ENCODE results near the gene TYW1B.
"Not testable (repeated sequence)": the region's sequence is repeated elsewhere in the genome, so short reads cannot be mapped to it uniquely, and the experiment has no call there.

TYW1B gene

DNA sequence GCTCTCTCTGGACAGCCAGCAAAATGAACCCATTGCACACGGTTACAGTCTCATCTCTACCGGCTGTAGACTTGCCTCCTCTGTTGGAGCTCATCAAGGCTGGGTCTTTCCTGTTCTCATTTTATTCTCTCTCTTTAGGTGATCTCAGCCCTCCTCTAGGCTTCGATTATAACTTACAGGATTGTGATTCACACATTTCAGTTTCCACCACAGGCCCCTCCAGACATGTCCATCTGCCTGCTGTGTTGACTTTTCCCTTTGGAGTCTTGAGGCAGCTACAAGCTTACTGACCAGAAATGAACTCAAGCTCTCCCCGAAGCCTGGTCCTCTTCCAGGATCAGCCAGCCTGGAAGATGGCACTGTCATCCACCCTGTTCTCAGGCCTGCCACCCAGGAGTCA lies 268.5 kb downstream of the TYW1B start:
- not testable (repeated sequence) for DNase-seq (ENCODE audit: low read depth in 2 of 2)

DNA sequence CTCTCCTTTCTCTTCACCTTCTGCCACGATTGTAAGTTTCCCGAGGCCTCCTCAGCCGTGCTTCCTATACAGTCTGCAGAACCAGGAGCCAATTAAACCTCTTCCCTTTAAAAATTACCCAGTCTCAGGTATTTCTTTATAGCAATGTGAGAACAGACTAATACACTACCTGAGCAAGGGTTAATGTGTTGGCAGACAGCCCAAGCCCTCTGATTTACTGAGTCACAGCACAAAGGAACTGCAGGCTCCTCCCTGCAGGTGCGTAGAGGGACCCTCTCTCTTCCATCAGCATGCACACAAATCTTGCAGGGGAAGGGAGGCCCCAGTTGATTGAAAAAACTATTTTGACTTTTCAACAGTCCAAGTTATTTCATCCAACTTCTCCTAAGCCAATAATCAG lies 271.3 kb downstream of the TYW1B start:
- DNase-seq (ENCODE audit: low read depth in 2 of 2): not testable (repeated sequence)

DNA sequence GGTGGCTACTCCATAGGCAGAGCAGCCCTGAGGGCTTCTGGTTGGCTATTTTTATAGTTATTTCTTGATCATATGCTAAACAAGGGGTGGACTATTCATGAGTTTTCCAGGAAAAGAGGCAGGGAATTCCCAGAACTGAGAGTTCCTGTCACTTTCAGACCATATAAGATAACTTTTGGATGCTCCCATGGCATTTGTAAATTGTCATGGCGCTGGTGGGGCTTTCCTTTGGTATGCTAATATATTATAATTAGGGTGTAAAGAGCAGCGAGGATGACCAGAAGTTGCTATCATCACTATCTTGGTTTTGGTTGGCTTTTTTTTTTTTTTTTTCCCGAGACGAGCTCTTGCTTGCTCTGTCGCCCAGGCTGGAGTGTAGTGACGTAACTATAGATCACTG lies 272.8 kb downstream of the TYW1B start:
- DNase-seq (ENCODE audit: low read depth in 2 of 2): not testable (repeated sequence)

DNA sequence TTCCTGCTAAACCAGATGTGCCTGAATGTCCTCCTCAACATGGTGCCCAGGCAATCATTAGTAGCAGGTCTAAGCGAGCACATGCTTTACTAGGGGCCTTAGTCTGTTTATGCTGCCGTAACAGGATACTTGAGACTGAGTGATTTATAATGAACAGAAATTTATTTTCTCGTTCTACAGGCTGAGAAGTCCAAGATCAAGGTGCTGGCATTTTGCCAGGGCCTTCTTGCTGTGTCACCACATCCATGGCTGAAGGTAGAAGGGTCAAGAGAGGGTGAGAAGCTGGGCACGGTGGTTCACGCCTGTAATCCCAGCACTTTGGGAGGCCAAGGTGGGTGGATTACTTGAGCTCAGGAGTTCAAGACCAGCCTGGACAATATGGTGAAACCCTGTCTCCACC lies 273.6 kb downstream of the TYW1B start:
- DNase-seq (ENCODE audit: low read depth in 2 of 2): not testable (repeated sequence)

DNA sequence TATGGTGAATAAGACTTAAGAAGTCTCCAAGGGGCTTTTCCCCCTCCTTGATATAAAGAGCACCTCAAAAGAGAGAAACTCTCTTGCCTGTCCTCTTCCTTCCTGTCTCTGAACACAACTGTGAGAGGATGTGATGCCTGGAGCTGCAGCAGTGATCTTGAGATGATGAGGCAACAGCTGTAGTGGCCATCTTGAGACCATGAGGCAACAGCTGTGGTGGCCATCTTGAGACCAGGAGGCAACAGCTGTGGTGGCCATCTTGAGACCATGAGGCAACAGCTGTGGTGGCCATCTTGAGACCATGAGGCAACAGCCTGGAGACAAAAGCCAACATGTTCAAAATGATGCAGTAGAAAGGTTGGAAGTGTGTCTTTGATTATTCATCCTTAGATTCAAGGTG lies 277.5 kb downstream of the TYW1B start:
- not testable (repeated sequence) for DNase-seq (ENCODE audit: low read depth in 2 of 2)

DNA sequence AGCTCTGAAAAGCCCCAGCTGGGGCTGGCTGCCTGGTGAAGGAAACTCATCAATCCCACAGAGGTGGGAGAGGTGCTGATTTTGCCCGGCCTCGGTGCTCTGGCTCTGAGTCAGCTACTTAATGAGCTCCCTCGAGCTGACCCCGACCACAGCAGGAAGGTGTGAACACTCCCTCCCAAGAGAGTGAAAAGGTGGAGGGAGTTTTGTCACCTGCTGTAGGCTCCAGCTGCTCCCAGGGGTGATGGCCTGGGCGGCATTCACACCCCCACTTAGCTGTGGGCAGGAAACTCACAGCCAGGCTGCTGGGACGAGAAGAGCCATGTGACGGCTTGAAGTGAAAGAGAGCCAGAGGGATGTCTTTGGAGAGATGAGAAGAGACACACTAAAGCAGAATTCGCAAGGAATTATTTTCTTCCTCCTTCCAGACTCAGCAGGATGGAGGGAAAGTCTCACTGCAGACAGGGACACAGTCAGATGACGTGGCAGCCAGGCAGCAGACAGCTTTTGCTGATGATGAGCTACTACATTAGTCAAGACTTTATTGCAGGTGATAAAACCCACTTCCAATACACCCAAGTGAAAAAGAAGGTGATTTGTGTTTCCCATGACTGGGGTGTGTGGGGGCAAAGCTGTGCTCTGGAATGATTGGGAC lies 281.3 kb downstream of the TYW1B start:
- not testable (repeated sequence) for DNase-seq (ENCODE audit: low read depth in 2 of 2)

DNA sequence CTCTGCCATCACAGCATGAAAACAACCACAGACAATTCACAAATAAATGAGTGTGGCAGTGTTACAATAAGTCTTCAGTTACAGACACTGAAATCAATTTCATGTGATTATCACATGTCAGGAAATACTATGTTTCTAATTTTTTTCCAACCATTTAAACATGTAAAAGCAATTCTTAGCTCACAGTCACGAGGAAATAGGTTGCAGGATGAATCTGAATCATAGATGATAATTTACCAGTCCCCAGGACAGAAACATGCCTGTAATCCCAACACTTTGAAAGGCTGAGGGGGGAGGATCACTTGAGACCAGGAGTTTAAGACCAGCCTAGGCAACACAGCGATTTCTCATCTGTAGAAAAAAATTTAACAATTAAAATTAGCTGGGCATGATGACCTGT lies 283.5 kb downstream of the TYW1B start:
- not testable (repeated sequence) for DNase-seq (ENCODE audit: low read depth in 2 of 2)

DNA sequence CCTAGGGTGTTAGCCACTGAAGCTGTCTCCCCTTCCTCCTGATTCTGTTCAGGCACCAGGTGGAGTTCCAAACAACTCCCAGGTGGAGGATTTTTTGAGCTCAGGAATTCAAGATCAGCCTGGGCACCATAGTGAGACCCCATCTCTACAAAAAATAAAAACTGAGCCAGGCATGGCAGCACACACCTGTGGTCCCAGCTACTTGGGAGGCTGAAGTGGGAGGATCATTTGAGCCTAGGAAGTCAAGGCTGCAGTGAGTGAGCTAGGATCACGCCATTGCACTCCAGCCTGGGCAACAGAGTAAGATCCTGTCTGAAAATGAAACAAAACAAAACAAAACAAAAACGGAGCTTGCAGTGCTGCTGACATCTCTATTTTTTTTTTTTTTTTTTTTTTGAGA lies 287.1 kb downstream of the TYW1B start:
- no peak for DNase-seq (ENCODE audit: low read depth in 2 of 2)

DNA sequence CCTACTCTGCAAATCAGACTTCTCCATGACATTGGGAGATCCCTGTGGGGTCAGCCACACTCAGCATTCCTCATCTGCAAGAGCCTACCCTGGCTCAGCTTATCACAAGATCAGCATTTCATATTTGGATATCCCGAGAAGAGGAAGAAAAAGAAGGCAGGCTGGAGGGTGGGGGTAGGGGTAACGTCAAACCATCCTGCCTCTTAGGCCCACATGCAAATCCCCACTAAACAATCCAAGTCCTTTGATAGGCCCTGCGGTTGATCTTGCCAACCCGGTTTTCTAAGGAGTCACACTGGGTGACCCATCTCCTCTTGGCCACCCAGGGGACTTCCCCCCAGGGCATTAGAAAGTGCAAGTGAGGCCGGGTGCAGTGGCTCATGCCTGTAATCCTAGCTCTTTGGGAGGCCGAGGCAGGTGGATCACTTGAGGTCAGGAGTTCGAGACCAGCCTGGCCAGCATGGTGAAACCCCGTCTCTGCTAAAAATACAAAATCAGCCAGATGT lies 287.8 kb downstream of the TYW1B start:
- DNase-seq (ENCODE audit: low read depth in 2 of 2): no peak

DNA sequence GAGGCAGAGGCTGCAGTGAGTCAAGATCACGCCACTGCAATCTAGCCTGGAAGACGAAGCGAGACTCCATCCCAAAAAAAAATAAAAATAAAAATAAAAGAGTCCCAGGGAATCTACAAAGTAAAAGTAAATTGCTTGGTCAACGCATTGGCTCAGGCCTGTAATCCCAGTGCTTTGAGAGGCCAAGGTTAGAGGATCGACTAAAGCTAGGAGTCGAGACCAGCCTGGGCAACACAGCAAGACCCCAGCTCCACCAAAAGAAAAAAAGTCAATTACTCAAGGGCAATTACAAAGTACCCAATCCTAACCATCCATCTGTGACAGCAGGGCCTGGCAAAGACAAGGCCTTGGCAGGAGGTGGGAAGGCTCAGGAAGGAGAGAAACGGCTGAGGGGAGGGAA lies 288.3 kb downstream of the TYW1B start:
- no peak for DNase-seq (ENCODE audit: low read depth in 2 of 2)

DNA sequence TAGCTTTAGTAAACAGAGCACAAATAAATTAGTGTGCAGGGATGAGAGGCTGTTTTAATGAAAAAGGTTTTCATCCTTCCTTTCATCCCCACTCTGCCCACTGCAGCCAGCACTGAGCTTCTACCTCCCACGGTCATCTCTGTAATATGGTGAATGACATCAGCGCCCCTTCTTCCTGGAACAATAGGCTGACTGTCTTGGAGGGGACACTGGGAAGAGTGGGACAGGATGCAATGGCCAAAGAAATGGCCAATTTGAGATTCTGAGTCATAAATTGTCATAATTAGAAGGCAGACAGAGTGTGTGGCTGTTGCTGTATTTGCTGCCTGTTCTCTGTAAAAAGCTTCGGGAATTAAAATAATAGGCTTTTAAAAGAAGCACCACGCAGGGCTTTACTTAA lies 289.1 kb downstream of the TYW1B start:
- no peak for DNase-seq (ENCODE audit: low read depth in 2 of 2)

DNA sequence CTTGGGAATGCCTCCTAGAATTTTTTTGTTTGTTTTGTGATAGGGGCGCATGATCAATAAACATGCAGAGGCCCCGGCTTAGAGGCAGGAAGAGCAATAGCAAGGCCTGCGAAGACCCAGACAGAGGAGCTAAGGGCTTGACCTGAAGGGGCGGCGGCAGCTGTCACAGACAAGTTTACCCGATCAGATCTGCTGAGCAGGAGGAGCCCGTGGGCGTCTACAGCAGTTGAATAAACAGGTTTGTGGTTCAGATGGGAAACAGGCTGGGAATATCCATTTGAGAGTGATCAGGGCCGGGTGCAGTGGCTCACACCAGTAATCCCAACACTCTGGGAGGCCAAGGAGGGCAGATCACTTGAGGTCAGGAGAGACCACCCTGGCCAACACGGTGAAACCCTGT lies 289.9 kb downstream of the TYW1B start:
- no peak for DNase-seq (ENCODE audit: low read depth in 2 of 2)

DNA sequence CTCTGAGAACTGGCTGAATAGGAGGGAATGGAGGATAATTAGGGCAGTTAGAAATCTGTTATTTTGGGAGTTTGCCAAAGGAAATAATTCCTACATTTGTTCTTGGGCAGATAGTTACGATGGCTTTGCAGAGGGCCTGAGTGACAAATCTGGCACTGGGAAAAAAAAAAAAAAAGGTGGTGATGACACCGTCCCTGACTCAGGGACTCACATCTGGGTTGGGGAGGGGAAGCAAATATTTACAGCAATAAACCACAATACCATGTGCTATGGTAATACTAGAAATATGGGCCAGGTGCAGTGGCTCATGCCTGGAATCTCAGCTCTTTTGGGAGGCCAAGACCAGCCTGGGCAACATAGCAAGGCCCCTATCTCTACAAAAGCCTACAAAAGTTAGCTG lies 292.0 kb downstream of the TYW1B start:
- not testable (repeated sequence) for DNase-seq (ENCODE audit: low read depth in 2 of 2)

DNA sequence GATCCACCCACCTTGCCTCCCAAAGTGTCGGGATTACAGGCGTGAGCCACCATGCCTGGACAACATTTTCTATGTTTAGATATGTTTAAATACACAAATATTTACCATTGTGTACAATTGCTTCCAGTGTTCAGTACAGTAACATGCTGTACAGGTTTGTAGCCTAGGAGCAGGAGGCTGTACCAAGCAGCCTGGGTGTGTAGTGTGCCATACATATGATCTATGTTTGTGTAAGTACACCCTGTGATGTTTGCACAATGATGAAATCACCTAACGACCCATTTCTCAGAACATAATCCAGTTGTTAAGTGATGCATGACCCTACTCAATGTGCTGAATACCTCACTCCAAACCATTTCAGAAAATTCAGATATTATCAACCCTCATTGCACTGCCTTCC lies 297.0 kb downstream of the TYW1B start:
- not testable (repeated sequence) for DNase-seq (ENCODE audit: low read depth in 2 of 2)

Measured in stimulated activated CD8-positive, alpha-beta memory T cell treated with anti-CD3 and anti-CD28 coated beads, Interleukin-15, amount 100 ng/mL, for 4 hours (primary cell).